ENCODE measurements around the gene AP3S2. TPM values are rescaled to one million over a fixed set of nuclear protein-coding genes. Genes with fewer than 3 reads are reported as not detected.
"Not testable (repeated sequence)": the region's sequence is repeated elsewhere in the genome, so short reads cannot be mapped to it uniquely, and the experiment has no call there.

Gene AP3S2
- polyA plus RNA-seq, 3 donors = 30.8 to 41.2 (median 32.4) TPM

DNA sequence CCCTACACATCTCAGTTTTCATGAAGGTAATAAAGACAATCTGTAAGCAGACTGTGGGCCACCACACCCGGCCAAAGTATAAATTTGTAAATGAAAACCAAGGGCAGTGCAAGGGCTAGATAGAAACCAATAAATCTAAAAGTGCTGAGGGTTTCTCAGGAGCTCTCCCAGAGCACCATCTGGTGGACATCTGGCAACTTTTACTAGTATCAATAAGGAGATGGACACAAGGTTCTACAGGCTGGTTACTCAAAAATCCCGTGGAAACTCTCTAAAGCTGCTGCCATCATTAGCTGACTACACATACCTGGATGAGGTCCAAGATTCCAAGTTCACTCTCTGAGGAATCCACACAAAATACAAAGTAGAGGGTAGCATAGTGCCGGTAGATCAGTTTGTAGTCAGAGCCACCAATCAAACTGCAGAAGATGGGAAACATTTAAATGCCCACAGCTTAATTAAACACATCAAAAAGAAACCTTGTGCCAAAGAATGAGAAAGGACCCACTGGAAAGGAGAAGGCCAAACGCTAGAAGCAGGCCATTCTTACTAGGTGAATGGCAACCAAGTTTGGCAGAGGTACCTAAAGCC is 5.5 kb downstream of the AP3S2 start:
- Mint-ChIP-seq H3K4me3 (no peak overlapping the region), H3K9me3 (peaks cover 0 to 6% (median 5%) of the 10 kb centered on the region in 7 donors), H3K27ac (peak overlapping the region in 3 of 7 donors; percentile 28 to 72 (median 41)), H3K4me1 (peaks cover 31% of the 10 kb centered on the region), H3K27me3 (ENCODE audit: low read depth in 3 of 3) (peaks cover 0 to 1% (median 0%) of the 10 kb centered on the region in 3 donors), H3K36me3 (peaks cover 45 to 56% of the 10 kb centered on the region in 2 donors)
- Histone ChIP-seq H3K9ac (ENCODE audit: insufficient read depth, low read length, poor library complexity, severe bottlenecking) (no peak overlapping the region), H3K4me1 (ENCODE audit: control insufficient read depth in 1 of 2, insufficient read depth in 2 of 2, low read length in 2 of 2) (peaks cover 22 to 39% of the 10 kb centered on the region in 2 donors), H3K36me3 (replicated peaks in 1 of 2; ENCODE audit: control insufficient read depth in 1 of 2, insufficient read depth in 2 of 2, low read length in 2 of 2) (peaks cover 47 to 48% of the 10 kb centered on the region in 2 donors), H3K9me3 (replicated peaks in 1 of 2; ENCODE audit: control insufficient read depth in 1 of 2, insufficient read depth in 1 of 2, low read length in 2 of 2) (no peaks in the 10 kb centered on the region), H3K27ac (ENCODE audit: low read depth in 1 of 2, low read length in 2 of 2) (no peak overlapping the region), H4K20me1 (ENCODE audit: insufficient read depth, low read length) (peaks cover 14% of the 10 kb centered on the region), H3K79me2 (ENCODE audit: insufficient read depth, low read length) (peaks cover 60% of the 10 kb centered on the region), H2AFZ (ENCODE audit: insufficient read depth, low read depth, low read length, poor library complexity, severe bottlenecking) (no peak overlapping the region), H3K27me3 (ENCODE audit: control insufficient read depth in 2 of 2, insufficient read depth in 2 of 2, low read length in 2 of 2) (no peaks in the 10 kb centered on the region), H3K4me3 (replicated peaks in 1 of 3; ENCODE audit: low read depth in 2 of 3, low read length in 3 of 3) (no peak overlapping the region), H3K4me2 (replicated peaks; ENCODE audit: extremely low read depth, low read length, poor library complexity, severe bottlenecking) (no peak overlapping the region)
- WGBS (ENCODE audit: insufficient coverage) = 100% methylated on average over 3 of the region's 4 CpGs
- intact Hi-C loops (cut with micrococcal nuclease) = loop anchor here in 1 of 2 donors (2.0 kb wide), 1 partner anchor 130 kb away; no protein-coding TSS in a partner anchor
- TF ChIP-seq, protein P1, sequence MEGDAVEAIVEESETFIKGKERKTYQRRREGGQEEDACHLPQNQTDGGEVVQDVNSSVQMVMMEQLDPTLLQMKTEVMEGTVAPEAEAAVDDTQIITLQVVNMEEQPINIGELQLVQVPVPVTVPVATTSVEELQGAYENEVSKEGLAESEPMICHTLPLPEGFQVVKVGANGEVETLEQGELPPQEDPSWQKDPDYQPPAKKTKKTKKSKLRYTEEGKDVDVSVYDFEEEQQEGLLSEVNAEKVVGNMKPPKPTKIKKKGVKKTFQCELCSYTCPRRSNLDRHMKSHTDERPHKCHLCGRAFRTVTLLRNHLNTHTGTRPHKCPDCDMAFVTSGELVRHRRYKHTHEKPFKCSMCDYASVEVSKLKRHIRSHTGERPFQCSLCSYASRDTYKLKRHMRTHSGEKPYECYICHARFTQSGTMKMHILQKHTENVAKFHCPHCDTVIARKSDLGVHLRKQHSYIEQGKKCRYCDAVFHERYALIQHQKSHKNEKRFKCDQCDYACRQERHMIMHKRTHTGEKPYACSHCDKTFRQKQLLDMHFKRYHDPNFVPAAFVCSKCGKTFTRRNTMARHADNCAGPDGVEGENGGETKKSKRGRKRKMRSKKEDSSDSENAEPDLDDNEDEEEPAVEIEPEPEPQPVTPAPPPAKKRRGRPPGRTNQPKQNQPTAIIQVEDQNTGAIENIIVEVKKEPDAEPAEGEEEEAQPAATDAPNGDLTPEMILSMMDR (IDR thresholded peaks at IDR 0.05) = peak; percentile 68
- DNase-seq = peak in 2 of 3 donors; percentile 54 to 76

DNA sequence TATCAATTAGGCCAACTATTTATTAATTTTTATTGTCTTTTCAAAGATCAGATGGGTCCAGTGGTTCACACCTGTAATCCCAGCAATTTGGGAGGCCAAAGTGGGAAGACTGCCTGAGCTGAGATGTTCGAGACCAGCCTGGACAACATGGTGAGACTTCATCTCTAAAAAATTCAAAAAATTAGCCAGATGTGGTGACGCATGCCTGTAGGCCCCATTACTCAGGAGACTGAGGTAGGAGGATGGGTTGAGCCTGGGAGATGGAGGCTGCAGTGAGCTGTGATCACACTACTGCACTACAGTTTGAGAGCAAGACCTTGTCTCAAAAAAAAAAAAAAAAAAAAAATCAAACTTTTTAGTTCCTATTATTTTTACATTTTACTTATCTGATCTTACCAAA is 8.2 kb downstream of the AP3S2 start:
- 100% methylated on average over 1 of the region's 2 CpGs for WGBS (ENCODE audit: insufficient coverage)
- no peak overlapping the region for H3K4me2 ChIP-seq (replicated peaks; ENCODE audit: extremely low read depth, low read length, poor library complexity, severe bottlenecking)
- no peak overlapping the region for H2AFZ ChIP-seq (ENCODE audit: insufficient read depth, low read depth, low read length, poor library complexity, severe bottlenecking)
- no peak for DNase-seq
- H3K27ac ChIP-seq (ENCODE audit: low read depth in 1 of 2, low read length in 2 of 2) = no peak overlapping the region
- peaks cover 0 to 12% of the 10 kb centered on the region in 2 donors for H3K4me1 ChIP-seq (ENCODE audit: control insufficient read depth in 1 of 2, insufficient read depth in 2 of 2, low read length in 2 of 2)
- H3K36me3 Mint-ChIP-seq = peaks cover 58 to 81% of the 10 kb centered on the region in 2 donors
- no peak overlapping the region for H3K4me3 ChIP-seq (replicated peaks in 1 of 3; ENCODE audit: low read depth in 2 of 3, low read length in 3 of 3)
- no peaks in the 10 kb centered on the region for H3K27me3 ChIP-seq (ENCODE audit: control insufficient read depth in 2 of 2, insufficient read depth in 2 of 2, low read length in 2 of 2)
- H3K9me3 ChIP-seq (replicated peaks in 1 of 2; ENCODE audit: control insufficient read depth in 1 of 2, insufficient read depth in 1 of 2, low read length in 2 of 2) = no peaks in the 10 kb centered on the region
- no peak overlapping the region for H3K9ac ChIP-seq (ENCODE audit: insufficient read depth, low read length, poor library complexity, severe bottlenecking)
- intact Hi-C loops (cut with micrococcal nuclease) = loop anchor here in 1 of 2 donors (2.0 kb wide), 1 partner anchor 125 kb away; no protein-coding TSS in a partner anchor
- TF ChIP-seq, protein P1 (IDR thresholded peaks at IDR 0.05) = no peak
- H3K27ac Mint-ChIP-seq = peak overlapping the region in 6 of 7 donors; percentile 2 to 85 (median 74)
- H3K36me3 ChIP-seq (replicated peaks in 1 of 2; ENCODE audit: control insufficient read depth in 1 of 2, insufficient read depth in 2 of 2, low read length in 2 of 2) = peaks cover 68 to 74% of the 10 kb centered on the region in 2 donors
- no peak overlapping the region for H3K4me3 Mint-ChIP-seq
- peaks cover 0 to 6% (median 5%) of the 10 kb centered on the region in 7 donors for H3K9me3 Mint-ChIP-seq
- H3K4me1 Mint-ChIP-seq = peaks cover 8% of the 10 kb centered on the region
- peaks cover 44% of the 10 kb centered on the region for H3K79me2 ChIP-seq (ENCODE audit: insufficient read depth, low read length)
- H4K20me1 ChIP-seq (ENCODE audit: insufficient read depth, low read length) = peaks cover 6% of the 10 kb centered on the region
- no peaks in the 10 kb centered on the region for H3K27me3 Mint-ChIP-seq (ENCODE audit: low read depth in 3 of 3)

DNA sequence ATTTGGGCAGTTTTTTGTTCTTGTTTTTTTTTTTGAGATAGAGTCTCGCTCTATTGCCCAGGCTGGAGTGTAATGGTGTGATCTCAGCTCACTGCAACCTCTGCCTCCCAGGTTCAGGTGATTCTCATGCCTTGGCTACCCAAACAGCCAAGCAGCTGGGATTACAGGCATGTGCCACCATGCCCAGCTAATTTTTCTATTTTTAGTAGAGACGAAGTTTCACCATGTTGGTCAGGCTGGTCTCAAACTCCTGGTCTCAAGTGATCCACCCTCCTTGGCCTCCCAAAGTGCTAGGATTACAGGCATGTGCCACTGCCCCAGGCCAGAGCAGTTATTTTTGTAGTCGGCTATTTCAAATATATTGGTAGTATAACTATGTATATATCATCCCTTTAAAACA is 8.6 kb downstream of the AP3S2 start:
- H3K9me3 ChIP-seq (replicated peaks in 1 of 2; ENCODE audit: control insufficient read depth in 1 of 2, insufficient read depth in 1 of 2, low read length in 2 of 2); H3K9ac ChIP-seq (ENCODE audit: insufficient read depth, low read length, poor library complexity, severe bottlenecking); H3K4me3 Mint-ChIP-seq; H3K27me3 ChIP-seq (ENCODE audit: control insufficient read depth in 2 of 2, insufficient read depth in 2 of 2, low read length in 2 of 2); H3K4me2 ChIP-seq (replicated peaks; ENCODE audit: extremely low read depth, low read length, poor library complexity, severe bottlenecking); H3K4me3 ChIP-seq (replicated peaks in 1 of 3; ENCODE audit: low read depth in 2 of 3, low read length in 3 of 3); H4K20me1 ChIP-seq (ENCODE audit: insufficient read depth, low read length); H3K4me1 Mint-ChIP-seq; H3K9me3 Mint-ChIP-seq; H3K27me3 Mint-ChIP-seq (ENCODE audit: low read depth in 3 of 3); H3K4me1 ChIP-seq (ENCODE audit: control insufficient read depth in 1 of 2, insufficient read depth in 2 of 2, low read length in 2 of 2); H2AFZ ChIP-seq (ENCODE audit: insufficient read depth, low read depth, low read length, poor library complexity, severe bottlenecking); DNase-seq; intact Hi-C loops (cut with micrococcal nuclease): not testable (repeated sequence)
- WGBS (ENCODE audit: insufficient coverage) = no CpG with 5 or more reads among the region's 3 CpGs
- Histone ChIP-seq H3K27ac (ENCODE audit: low read depth in 1 of 2, low read length in 2 of 2) (peak overlapping the region; percentile 48 to 75), H3K36me3 (replicated peaks in 1 of 2; ENCODE audit: control insufficient read depth in 1 of 2, insufficient read depth in 2 of 2, low read length in 2 of 2) (peaks cover 71 to 78% of the 10 kb centered on the region in 2 donors), H3K79me2 (ENCODE audit: insufficient read depth, low read length) (peaks cover 40% of the 10 kb centered on the region)
- H3K36me3 Mint-ChIP-seq = peaks cover 59 to 82% of the 10 kb centered on the region in 2 donors
- peak overlapping the region in 5 of 7 donors; percentile 46 to 89 (median 82) for H3K27ac Mint-ChIP-seq
